ENCODE data around the gene TRIM40.

Gene TRIM40, protein sequence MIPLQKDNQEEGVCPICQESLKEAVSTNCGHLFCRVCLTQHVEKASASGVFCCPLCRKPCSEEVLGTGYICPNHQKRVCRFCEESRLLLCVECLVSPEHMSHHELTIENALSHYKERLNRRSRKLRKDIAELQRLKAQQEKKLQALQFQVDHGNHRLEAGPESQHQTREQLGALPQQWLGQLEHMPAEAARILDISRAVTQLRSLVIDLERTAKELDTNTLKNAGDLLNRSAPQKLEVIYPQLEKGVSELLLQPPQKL

DNA sequence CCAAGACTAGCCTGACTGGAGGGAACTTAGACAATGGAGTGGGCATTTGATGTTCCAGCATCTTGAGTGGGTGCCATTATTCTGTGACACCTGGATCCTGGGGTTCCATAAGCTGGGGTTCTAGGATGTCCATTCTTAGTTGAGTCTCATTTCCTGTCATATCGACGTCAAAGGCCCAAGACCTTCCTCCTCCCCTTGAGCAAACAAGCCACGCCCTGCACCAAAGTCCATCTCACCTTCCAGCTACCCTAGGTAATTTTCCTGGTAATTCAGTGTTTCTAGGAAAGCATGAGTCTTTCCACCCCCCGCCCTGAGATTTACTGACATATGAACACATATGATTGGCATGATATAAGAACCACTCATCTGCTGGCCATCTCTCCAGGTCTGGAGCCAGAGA lies at the start of gene TRIM40:
Gene TRIM40 (plus strand): TSS at position 384 of the 400 bp plus-strand sequence. CDS start 897 bp downstream, outside the sequence.
- no peak for DNase-seq

DNA sequence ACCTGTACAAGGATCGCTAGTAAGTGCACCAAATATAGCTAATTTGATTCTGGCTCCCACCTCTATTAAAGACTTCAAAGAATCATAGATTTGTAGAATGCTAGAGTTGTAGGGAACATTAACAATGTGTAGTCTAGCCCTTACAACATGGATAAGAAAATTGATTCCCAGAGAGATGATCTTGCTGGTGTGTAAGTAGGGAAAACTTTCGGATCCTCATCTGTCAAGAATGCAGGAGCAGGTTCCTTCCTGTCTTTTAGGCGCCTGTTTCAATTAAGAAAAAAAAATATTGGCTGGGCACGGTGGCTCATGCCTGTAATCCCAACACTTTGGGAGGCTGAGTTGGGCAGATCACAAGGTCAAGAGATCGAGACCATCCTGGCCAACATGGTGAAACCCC lies 48.1 kb upstream of the TRIM40 start:
- DNase-seq = no peak

DNA sequence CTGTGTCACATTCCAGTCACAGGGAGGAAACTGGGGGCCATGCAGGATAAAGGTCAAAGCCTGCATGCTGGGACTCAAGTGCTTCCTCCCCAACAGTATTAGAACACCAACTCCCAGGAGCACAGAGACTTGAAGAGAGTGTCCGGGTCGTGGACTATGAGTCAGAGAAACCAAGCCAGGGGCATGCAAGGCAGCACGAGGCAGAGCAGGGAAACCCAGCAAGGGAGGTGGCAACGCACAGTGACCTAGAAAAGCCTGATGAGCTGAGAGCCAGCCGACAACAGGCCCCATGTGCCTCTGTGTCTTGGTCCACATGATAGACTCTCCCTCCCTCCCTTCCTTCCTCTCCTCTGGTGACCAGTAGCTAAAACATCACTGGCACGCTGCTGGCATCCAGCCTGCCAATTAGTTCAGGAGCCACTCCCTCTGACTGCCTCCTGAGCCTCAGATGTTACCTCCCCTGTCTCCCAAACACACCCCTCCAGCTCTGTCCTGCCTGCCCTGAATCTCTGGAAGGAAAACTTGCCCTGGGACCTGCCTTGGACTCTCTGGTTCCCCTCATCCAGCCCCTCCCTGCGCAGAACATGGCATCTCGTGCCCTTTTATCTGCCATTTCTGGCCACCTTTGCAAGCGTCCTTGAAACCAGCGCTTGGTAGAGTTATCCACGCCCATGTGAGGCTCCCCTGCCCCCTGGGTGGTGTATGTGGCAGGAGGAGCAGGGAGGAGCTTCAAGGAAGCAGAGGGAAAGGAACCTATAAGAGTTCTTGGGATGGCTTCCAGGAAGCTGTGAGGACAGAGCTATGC lies 44.2 kb upstream of the TRIM40 start:
- DNase-seq = no peak

DNA sequence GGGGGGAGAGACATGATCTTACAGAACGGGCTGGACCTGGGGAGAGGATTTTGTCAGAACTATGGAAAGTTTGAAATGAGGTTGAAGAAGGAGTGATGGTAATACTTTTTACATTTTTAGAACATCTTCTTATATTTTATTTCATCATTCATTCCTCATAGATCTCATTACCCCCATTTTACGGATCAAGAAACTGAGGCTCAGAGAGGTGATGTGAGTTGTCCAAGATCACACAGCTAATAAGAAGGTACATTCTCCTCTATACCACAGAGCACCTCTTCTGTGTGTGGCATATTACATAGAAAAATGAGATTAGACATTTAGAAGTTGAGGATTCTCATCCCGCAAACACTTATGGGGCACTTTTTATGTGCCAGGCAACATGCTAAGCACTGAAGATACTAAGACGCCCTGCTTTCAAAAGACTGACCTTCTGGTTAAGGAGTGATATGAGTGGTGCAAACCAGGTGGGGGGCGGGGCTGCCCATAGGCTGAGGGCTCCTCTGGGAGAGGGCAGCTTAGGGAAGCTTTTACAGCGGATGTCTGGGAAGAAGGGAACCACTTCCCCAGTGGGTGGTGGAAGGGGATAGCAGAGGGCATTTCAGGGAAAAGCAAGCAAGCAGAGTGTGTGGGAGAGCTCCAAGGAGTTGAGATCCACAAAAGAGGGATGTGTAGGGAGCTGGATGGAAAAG lies 42.9 kb upstream of the TRIM40 start:
- DNase-seq = no peak

DNA sequence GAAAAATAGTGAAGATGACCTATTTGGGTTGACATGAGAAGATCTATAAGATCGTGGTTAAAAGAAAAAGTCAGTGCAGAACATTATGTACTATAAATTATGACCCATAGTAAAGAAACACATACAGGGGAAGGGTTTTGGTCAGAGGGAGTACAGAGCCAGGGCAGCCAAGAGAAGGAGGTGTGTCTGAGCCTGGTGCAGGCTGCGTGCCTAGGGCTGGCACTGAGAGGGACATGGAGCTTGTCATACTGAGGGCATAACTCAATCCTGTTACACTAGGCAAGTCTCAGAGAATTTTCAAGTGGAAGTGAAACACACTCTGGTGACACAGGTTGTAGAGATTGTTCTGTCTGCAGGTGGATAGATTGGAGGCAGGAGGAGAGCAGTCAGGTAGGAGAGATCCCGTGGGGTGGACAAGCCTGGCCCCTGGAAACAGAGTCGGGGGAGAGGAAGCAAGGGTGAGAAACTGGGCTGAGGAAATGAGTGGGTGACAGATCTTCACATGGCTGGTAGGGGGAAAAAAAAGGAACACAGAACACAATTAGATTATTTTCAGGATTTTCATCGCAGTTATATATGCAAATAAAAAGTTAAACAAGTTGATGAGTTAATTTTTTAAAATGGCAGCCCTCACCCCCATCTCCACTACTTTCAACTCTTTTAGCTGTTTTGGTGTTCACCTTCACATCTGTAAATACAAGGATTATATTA lies 41.8 kb upstream of the TRIM40 start:
- no peak for DNase-seq

DNA sequence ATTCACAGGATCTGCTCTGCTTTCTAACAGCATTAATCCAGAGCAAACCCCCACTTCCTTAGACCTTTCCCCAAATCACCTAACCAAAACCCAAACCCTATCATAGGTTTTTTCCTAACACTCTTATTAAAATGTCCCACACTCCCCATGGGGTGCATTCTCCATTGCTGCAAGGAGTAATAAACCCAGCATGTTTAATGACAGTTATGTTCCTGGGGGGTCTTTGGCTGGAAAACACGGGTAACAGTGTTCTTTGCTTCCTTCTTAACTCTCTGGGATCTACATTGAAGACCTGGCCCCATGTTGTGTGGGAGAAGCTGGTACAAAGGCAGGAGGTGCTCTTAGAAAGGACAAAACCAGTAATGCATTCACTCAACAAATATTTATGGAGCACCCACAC lies 39.1 kb upstream of the TRIM40 start:
- no peak for DNase-seq

DNA sequence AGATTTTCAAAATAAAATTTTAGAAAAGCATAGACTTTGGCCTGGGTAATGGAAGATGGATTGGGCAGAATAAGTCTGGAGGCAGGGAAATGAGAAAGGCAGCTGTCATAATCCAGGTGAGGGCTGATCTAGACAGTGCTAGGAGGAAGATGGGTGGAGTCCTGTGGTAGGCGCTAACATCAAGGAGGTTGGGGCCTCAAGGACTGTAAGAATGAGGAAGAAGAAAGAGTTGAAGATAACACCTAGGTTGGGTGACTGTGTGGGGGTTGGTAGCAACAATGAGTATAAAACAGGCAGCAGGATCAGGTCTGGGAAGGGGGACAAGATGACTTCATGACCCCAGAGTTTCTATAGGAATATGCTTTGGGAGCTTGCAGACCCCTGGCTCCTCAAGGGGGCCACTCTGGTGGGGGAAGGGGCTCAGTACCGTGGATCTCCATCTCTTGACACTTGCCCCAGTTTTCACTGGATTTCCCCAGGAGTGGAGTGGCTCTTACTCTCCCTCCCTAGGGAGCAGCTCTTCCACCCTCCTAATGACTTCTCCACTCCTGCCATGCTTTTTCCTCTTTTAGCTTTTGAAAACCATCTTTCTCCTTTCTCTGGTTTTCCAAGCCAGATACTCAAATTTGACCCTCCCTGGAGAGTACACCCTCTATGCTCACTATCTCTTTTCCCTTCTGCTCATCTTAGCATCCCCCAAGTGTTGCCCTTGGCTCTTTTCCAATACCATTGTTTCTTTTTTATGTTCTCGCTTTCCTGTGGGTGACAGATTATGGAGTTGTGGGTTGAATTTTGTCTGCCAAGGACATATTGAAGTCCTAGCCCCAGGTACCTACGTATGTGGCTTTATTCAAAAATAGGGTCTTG lies 37.8 kb upstream of the TRIM40 start:
- peak; percentile 24 for DNase-seq

DNA sequence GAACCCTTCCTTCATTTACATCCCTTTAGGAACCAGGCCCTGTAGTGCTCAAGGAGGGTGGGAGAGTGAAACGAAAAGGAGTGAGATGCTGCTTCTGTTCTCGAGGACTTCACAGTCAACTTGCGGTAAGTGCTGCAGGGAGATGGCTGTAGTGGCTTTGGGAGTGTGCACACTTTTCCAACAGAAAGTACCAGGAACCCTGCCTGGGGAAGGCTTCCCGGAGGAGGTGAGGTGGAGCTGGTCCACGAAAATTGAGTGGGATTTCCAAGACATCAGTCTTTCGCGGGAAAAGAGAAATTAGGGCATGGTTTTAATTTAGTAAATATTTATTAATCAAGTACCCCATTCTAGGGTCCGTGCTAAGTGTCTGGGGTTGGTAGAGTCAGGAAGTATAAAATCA lies 35.8 kb upstream of the TRIM40 start:
- no peak for DNase-seq

DNA sequence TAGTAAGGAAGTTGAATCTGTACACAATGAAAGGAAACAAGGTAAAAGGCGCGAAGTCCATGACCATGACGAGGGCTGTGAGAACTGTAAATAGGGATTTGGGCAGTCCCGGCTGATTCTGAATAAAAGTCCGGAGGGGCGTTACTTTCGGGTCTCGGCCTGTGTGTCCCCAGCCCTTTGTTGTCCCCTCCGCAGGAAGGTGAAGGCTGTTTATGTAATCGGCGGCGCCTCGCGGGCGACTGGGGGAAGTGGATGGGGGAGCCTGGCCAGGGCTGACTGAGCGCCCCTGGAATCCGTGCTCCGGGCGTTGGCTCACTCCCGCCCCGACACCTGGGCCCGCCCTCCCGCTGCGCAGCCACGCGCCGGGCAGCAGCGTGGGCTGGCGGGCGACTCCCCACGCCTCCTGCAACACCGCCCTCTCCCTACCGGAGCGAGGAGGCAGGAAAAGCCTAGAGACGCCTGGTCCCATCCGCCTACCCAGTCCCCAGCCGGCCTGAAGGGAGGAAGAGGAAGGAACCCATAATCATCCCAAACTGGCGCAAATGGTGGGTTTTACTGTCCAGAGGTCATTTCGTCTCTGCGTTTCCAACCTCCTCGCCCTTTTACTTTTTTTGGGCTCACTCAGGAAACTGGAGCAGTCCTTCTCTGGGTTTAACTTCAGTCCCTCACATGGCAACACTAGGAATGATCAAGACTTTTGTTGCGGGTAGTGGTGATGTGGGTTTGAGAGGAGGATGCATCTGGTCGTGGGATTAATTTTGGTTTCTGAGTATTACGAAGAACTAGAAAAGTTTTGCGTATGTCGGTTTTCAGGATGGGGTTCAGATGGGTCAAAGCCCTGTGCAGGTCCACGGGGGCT lies 35.1 kb upstream of the TRIM40 start:
- peak; percentile 28 for DNase-seq

DNA sequence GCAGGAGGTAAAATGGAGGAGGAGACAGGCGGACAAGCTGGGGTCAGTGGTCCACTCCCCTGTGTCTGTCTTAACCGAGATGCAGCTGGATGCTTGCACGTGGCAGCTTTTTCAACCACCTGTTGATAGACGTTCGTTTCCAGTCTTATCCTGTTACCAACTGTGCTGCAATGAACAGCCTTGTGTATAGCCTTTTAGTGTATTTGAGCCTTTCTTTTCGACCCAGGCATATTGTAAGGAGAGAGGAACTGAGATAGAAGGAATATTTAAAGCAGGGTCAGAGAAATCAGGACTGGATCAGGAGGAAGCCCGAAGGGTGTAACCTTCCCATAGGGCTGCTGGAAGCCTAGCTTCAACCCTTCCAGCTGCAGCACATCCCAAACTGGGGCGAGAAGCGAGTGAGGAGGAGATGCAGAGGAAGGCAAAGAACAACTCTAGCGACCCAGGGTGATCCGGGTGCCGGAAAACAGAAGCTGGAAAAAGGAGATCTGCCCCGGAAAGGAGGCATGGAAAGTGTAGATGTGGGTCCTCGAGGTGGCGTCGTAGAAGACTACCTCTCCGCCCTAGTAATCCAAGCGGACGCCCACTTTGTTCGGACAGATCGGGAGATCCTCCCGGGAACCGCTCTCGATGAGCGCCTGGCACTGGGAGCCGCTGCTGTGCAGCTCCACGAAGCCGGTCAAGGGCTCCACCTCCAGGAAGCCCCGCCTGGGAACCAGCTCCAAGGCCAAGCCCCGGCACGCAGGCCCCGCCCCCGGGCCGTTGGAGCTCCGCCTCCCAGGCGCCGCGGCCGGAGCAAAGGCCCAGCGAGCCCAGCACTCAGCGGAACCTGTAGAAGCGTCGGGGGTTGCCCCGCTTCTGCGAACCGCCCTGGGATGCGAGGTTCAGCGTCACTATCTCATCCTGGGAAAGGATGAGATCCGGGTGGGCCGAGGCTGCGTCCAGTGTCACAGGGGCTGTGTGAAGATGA lies 34.2 kb upstream of the TRIM40 start:
- DNase-seq = peak; percentile 77

DNA sequence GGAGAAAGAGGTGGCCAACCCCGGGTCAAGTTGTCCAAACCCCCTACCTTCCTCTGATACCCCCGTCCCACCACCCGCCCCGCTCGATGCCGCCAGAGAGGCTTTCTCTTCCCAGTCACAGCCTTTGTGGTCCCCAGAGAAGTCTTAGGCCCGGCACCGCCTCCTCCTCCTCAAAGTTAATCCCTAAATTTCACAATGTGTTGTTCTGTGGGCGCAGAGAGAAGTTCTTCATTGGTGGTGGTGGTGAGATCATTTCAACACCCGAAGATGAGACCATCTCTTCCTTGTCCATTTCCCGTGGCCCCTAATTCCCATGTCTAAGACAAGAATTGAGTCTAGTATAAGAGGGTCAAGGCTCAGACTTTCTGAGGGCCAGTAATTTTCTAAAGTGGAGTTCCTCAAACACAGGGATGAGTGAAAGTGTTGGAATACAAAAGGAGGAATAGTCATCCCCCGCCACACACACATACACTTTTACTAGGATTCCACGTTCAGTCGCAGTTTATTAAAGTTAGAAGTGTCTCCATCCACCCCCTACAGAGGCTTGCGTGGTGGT lies 33.4 kb upstream of the TRIM40 start:
- DNase-seq = peak; percentile 12

DNA sequence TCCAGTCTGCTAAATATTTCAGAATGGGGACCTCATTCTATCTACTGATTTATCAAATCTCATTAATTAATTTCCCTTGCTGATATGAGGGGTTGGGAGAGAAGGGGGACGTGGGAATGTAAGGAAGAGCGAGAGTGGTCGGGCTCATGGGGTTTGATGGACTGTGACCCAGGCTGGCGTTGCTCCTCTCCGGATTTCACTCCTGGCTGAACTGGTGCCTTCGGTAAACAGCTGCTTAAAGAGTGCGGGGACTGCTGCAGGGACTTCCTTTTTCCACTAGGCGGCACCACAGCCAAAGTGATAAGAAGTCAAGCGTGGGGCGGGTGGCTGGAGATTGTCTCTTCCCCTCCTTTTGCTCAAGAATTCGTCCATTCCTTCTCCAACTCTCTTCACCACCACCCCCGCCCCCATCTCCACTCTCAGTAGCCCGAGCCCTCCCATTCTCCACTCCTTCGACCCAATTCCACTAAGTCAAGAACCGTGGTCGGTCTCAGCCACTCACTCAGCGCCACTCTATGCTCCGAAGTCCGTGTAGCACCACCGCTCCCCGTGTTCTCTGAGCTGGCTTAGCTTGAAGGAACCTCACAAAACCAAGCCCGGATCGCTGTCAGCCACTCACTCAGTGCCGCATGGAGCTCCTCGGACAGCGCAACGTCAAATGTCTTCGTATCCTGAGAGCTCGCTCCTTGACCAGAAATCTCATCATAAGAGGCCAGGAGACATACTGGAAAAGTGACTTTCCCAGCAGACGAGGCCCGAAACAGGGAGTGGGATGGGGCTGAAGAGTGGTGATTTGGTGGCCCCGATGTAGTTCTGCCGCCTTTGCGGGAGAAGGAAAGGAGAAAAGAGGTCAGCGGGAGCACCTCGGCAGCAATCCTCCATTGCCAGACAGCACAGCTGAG lies 32.7 kb upstream of the TRIM40 start:
- DNase-seq = peak; percentile 87

DNA sequence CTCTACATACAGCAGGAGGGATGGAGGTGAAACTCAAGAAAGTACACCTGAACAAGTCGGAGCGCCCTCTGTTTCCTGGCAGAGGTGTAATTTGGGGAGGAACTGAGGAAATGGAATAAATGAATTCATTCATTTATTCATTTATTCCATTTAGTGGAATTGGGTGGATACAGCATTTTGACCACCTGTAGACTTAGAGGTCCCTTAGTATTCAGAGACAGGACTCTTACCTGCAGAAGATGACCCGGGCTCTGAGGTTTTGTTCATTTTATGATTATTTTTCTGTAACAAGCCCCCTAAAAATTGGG lies 32.1 kb upstream of the TRIM40 start:
- no peak for DNase-seq

DNA sequence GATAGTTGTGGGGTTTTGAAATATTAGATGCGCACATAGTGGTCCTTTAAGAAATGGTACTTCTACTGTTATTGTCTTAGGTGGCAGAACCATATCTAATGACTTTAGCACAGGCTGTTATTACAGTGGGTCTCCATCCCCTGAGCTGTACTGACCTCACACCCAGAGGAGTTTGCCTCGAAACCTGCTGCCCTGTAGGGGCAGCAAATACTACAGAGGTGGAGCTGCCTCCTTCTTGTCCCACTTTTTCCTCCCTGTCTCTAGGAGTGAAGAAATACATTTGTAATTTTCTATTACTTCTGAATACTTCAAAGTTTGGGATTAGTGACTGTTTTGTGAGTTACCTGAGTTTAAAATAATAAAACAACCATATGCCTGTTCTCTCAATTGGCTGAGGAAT lies 31.3 kb upstream of the TRIM40 start:
- DNase-seq = no peak

DNA sequence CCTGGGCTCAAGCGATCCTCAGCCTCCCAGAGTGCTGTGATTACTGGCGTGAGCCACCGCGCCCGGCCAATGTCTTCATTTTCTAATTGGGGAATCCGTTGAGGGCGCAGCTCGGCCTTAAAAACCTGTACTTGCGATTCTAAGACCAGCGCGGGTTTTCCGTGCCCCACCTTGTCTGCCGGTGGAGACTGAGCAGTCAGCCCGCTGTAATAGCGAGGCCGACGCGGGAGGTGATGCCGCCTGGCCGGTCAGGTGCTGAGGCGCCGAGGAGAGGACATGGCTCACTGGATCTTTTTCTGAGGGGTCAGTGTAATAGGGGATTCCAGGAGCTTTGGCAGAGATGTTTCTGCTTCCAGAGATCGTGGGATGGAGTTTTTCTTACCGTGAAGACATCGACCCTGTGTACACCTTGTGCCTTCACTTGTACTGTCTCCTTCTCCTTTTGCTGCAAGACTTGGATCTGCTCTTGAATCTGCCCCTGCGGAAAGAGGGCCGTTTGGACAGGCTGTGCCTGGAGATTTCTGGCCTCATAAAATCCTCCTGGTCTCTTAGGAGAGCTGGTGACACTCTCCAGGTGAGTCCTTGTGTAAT lies 24.6 kb upstream of the TRIM40 start:
- no peak for DNase-seq

DNA sequence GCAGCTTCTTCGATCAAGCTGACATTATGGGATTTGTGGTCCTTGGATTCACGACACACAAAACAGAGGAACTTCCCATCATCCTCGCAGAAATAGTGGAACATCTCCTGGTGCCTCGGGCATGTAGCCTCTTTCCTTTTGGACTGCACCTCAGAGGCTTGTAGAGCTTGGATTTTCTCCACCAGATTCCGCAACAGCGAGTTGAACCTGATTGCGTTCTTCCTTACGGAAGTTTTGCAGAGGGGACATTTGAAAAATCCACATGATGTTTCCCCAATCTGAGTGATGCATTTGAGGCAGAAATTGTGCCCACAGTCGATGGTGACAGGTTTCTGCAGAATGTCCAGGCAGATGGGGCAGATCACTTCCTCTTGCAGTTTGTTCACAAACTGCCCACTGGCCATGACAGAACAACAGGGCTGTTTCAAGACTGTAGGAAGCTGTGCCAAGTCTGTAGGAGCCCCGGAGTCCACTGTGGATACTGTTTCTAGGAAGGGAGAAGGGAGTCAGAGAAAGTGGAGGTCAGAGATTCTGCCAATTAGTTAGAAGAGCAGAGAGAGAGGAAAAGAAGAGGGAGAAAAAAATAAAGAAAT lies 23.4 kb upstream of the TRIM40 start:
- DNase-seq = no peak

DNA sequence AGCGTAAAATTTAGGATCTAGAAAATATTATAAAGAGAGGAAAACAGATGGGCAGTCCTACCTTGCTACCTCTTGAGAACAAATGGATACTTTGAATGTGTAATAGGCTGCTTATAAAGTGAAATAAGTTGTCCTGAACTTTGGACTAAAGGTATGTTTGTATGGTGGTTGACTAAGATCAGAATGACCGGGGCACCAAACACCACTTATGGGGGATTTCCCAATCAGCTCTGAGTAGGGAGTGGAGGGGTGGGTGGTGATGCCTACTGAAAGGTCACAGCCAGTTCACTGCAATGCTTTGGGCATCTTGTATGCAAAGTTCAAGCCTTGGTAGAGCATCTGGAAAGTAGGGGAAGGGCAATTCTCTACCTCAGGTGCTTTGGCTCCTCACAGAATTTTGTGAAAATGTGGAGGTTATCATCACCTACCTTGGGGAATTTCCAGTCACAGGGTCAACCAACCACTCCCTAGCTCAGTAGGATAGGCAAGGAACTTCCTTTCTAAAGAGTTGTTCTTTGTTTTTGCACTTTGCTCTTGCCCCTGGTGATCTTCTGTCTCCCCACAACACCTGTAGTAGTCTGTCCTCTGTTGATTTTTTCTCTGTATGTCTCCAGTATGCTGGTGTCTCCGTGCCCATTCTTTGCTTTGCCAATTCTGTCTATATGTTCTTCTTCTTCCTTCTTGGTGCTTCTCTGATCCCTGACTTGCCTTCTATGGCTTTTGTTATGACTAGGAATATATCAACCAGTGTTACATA lies 22.8 kb upstream of the TRIM40 start, which contains the start of gene TRIM31:
Gene TRIM31 (minus strand): TSS at position 88 of the 757 bp plus-strand sequence. CDS start 285 bp downstream, outside the sequence.
- DNase-seq = no peak
